Stimulated activated memory B cell treated with anti-CD40 and anti-IgM and Interleukin-4, amounts not matched to agents 10 μg/mL and 1 μg/mL and 100 μg/mL, for 72 hours (primary cell): ENCODE results near the gene CAVIN1.
A peak's percentile ranks its signal among the peaks of the same experiment; 100 is the strongest.
"Not testable (repeated sequence)": the region's sequence is repeated elsewhere in the genome, so short reads cannot be mapped to it uniquely, and the experiment has no call there.

ENCODE experiments used
- ATAC-seq: fragments of 150-1000 bp; cut with Tn5 transposase; 2 replicates; pipeline ENCODE4 v1.10.0; 2021
- H3K27ac Mint-ChIP-seq: one replicate; pipeline ENCODE4 v1.8.0; 2022; ENCODE audit warnings: mild to moderate bottlenecking, mixed read lengths
- H3K27me3 Mint-ChIP-seq: one replicate; pipeline ENCODE4 v1.8.0; 2022; ENCODE audit warnings: mixed read lengths
- H3K36me3 Mint-ChIP-seq: one replicate; pipeline ENCODE4 v1.8.0; 2022; ENCODE audit warnings: mixed read lengths
- H3K4me1 Mint-ChIP-seq: one replicate; pipeline ENCODE4 v1.8.0; 2022; ENCODE audit warnings: mixed read lengths
- H3K4me3 Mint-ChIP-seq: one replicate; pipeline ENCODE4 v1.8.0; 2022; ENCODE audit warnings: mild to moderate bottlenecking, moderate library complexity, mixed read lengths
- H3K9me3 Mint-ChIP-seq: one replicate; pipeline ENCODE4 v1.8.0; 2022; ENCODE audit warnings: mixed read lengths

The CAVIN1 gene

GRCh38 chr17:42378959-42379594, 44.0 kb downstream of the CAVIN1 start:
- ATAC-seq = peak; percentile 82
- no peaks in the 10 kb centered on the region for H3K9me3 Mint-ChIP-seq
- H3K4me1 Mint-ChIP-seq = peaks cover 67% of the 10 kb centered on the region
- peaks cover 23% of the 10 kb centered on the region for H3K36me3 Mint-ChIP-seq
- peak overlapping the region; percentile 89 for H3K27ac Mint-ChIP-seq
- H3K27me3 Mint-ChIP-seq = no peaks in the 10 kb centered on the region
- H3K4me3 Mint-ChIP-seq = peak overlapping the region; percentile 76

DNA sequence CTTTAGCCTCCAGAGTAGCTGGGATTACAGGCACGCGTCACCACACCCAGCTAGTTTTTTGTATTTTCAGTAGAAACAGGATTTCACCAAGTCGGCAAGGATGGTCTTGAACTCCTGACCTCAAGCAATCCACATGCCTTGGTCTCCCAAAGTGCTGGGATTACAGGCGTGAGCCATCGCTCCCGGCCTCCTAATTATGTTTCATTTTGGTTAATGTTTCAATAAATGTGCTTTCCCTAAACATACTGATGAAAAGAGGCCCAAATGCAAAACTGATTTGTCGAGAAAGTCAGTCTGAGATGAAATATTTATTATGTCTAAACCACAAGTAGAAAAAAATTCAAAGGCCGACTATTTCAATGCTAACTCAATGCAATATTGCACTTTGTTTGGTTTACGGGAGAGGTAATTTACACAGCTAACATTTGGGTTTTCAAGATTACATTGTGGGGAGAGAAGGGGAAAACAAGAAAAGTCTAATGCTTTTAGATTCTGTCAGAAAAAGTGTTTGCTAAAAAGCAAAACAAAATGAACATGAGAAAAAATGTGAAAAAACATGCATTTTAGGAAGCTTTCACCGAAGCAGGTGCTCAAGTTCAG, 44.6 kb downstream of the CAVIN1 start:
- Mint-ChIP-seq H3K4me3 (peak overlapping the region; percentile 76), H3K36me3 (peaks cover 23% of the 10 kb centered on the region)
- peak; percentile 8 for ATAC-seq

GRCh38 chr17:42373896-42374295, 49.2 kb downstream of the CAVIN1 start:
- Mint-ChIP-seq H3K27me3 (no peaks in the 10 kb centered on the region), H3K4me1 (peaks cover 41% of the 10 kb centered on the region), H3K4me3 (no peak overlapping the region), H3K36me3 (peaks cover 22% of the 10 kb centered on the region), H3K27ac (no peak overlapping the region), H3K9me3 (no peaks in the 10 kb centered on the region)
- no peak for ATAC-seq

More for the DNA sequence above, 44.6 kb downstream of the CAVIN1 start:
- Mint-ChIP-seq H3K9me3 (no peaks in the 10 kb centered on the region), H3K27ac (peak overlapping the region; percentile 89), H3K27me3 (no peaks in the 10 kb centered on the region), H3K4me1 (peaks cover 65% of the 10 kb centered on the region)

DNA sequence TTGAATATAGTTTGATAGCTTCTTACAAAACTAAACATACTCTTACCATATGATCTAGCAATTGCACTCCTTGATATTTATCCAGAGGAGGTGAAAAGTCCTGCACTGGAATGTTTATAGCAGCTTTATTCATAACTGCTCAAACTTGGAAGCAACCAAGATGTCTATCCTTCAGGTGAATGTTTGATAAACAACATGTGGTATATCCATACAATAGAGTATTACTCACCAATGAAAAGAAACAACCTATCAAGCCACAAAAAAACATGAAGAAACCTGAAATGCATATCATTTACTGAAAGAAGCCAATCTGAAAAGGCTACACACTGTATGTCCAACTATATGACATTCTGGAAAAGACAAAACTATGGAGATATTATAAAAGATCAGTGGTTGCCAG, 50.9 kb downstream of the CAVIN1 start:
- H3K27me3 Mint-ChIP-seq = no peaks in the 10 kb centered on the region
- ATAC-seq = no peak
- H3K36me3 Mint-ChIP-seq = peaks cover 23% of the 10 kb centered on the region
- H3K9me3 Mint-ChIP-seq = no peaks in the 10 kb centered on the region
- H3K27ac Mint-ChIP-seq = no peak overlapping the region
- peaks cover 40% of the 10 kb centered on the region for H3K4me1 Mint-ChIP-seq
- no peak overlapping the region for H3K4me3 Mint-ChIP-seq

- not testable (repeated sequence) for H3K27ac Mint-ChIP-seq, ATAC-seq, H3K9me3 Mint-ChIP-seq, H3K4me3 Mint-ChIP-seq, H3K27me3 Mint-ChIP-seq
- Mint-ChIP-seq H3K36me3 (peaks cover 40% of the 10 kb centered on the region), H3K4me1 (peaks cover 55% of the 10 kb centered on the region)
Measured at GRCh38 chr17:42368797-42369561, 54.1 kb downstream of the CAVIN1 start.

DNA sequence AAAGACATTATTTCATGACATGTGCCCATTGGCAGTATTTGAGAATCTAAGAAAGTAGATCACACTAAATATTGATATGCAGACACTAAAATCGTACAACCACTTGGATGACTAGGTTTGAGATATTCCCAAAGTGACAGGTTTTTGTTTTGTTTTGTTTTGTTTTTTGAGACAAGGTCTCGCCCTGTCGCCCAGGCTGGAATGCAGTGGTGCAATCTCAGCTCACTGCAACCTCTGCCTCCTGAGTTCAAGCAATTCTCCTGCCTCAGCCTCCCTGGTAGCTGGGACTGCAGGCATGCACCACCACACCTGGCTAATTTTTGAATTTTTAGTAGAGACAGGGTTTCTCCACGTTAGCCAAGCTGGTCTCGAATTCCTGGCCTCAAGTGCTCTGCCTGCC, 54.7 kb downstream of the CAVIN1 start:
- H3K4me3 Mint-ChIP-seq, H3K27me3 Mint-ChIP-seq, H3K9me3 Mint-ChIP-seq, H3K27ac Mint-ChIP-seq, ATAC-seq: not testable (repeated sequence)
- peaks cover 60% of the 10 kb centered on the region for H3K4me1 Mint-ChIP-seq
- H3K36me3 Mint-ChIP-seq = peaks cover 46% of the 10 kb centered on the region

DNA sequence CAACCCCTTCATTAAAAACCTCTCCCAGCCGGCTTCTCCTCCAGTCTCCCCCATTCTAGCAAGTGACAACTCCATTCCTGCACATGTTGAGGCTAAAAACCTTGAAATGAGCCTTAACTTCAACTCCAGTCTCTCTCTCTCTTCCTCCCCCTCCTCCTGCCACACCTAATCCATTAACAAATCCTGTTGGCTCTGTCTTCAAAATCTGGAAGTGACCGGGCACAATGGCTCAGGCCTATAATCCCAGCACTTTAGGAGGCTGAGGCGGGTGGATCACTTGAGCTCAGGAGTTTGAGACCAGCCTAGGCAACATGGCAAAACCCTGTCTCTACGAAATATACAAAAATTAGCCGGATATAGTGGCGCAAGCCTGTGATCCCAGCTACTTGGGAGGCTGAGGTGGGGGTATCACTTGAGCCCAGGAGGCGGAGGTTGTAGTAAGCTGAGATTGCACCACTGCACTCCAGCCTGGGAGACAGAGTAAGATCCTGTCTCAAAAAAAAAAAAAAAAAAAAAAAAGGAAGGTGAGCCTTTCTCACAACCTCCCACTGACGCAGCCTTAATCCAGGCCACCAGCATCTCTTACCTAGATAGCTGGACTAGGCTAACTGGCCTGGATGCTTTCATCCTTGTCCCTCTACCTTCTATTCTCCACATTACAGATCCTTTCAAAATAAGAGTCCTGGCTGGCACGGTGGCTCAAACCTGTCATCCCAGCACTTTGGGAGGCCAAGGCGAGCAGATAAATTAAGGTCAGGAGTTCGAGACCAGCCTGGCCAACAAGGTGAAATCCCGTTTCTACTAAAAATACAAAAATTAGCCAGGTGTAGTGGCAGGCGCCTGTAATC, 56.7 kb downstream of the CAVIN1 start:
- Mint-ChIP-seq H3K36me3 (peaks cover 39% of the 10 kb centered on the region), H3K4me1 (peaks cover 79% of the 10 kb centered on the region)
- H3K27ac Mint-ChIP-seq, H3K9me3 Mint-ChIP-seq, ATAC-seq, H3K4me3 Mint-ChIP-seq, H3K27me3 Mint-ChIP-seq: not testable (repeated sequence)

- no peaks in the 10 kb centered on the region for H3K27me3 Mint-ChIP-seq
- H3K4me3 Mint-ChIP-seq = no peak overlapping the region
- peaks cover 29% of the 10 kb centered on the region for H3K36me3 Mint-ChIP-seq
- no peaks in the 10 kb centered on the region for H3K9me3 Mint-ChIP-seq
- H3K27ac Mint-ChIP-seq = peak overlapping the region; percentile 55
- no peak for ATAC-seq
- peaks cover 75% of the 10 kb centered on the region for H3K4me1 Mint-ChIP-seq
Measured at GRCh38 chr17:42365136-42365535, 57.9 kb downstream of the CAVIN1 start.

- Mint-ChIP-seq H3K4me3 (peak overlapping the region; percentile 32), H3K4me1 (peaks cover 80% of the 10 kb centered on the region), H3K36me3 (peaks cover 35% of the 10 kb centered on the region), H3K27me3 (no peaks in the 10 kb centered on the region), H3K27ac (peak overlapping the region; percentile 55), H3K9me3 (no peaks in the 10 kb centered on the region)
- ATAC-seq = peak; percentile 35
Measured at GRCh38 chr17:42363767-42364585, 59.1 kb downstream of the CAVIN1 start.

DNA sequence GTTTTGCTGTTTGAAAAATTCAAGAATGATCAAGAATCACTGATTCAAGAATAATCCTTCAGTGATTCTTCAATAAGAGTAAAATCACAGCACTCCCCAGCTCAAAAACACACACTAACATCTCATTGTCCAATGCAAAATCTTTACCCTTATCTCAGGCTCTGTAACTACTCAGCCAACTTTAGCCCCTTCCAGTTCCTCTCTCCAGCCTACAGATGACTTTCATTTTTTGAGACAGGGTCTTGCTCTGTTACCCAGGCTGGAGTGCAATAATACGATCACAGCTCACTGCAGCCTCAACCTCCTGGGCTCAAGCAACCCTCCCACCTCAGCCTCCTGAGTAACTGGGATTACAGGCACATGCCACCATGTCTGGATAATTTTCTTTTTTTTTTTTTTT, 59.8 kb downstream of the CAVIN1 start:
- Mint-ChIP-seq H3K4me3 (no peak overlapping the region), H3K9me3 (no peaks in the 10 kb centered on the region), H3K27ac (peak overlapping the region; percentile 55)

DNA sequence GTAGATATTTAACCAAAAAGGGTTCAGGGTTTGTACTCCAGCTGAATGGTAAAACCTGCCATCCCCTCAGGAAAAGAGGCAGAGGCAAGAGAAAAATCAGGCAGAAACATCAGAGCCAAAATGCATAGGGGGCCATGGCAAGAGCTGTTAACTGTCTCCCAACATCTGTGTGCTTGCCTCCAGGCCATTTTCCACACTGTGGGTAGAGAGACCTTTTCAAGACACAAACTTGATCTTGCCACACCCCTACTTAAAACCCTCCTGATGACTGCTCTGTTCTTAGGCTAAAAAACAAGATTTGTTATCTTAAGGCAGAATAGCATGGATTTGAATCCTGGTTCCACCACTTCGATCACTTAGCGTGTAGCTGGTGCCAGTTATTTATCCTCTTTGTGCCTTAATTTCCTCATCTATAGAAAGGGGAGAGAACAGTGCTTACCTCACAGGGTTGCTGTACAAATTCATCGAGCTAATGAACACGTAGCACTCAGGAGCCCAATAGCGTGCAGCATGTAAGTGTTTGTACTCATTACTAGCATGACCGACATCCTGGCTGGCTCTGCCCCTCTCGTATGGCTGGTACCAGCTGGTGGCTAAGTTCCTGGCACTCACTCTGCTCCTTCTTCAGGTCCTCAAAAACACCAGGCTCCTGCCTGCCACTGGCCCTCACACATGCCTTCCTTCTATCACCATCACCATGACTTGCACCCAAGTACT, 60.7 kb downstream of the CAVIN1 start:
- peaks cover 80% of the 10 kb centered on the region for H3K4me1 Mint-ChIP-seq
- H3K4me3 Mint-ChIP-seq = peak overlapping the region; percentile 5
- no peaks in the 10 kb centered on the region for H3K9me3 Mint-ChIP-seq
- H3K36me3 Mint-ChIP-seq = peaks cover 33% of the 10 kb centered on the region
- ATAC-seq = no peak
- H3K27me3 Mint-ChIP-seq = no peaks in the 10 kb centered on the region
- H3K27ac Mint-ChIP-seq = peak overlapping the region; percentile 55

More for the DNA sequence above, 59.8 kb downstream of the CAVIN1 start:
- H3K36me3 Mint-ChIP-seq = peaks cover 36% of the 10 kb centered on the region
- H3K27me3 Mint-ChIP-seq = no peaks in the 10 kb centered on the region
- ATAC-seq = peak; percentile 60
- peaks cover 83% of the 10 kb centered on the region for H3K4me1 Mint-ChIP-seq

DNA sequence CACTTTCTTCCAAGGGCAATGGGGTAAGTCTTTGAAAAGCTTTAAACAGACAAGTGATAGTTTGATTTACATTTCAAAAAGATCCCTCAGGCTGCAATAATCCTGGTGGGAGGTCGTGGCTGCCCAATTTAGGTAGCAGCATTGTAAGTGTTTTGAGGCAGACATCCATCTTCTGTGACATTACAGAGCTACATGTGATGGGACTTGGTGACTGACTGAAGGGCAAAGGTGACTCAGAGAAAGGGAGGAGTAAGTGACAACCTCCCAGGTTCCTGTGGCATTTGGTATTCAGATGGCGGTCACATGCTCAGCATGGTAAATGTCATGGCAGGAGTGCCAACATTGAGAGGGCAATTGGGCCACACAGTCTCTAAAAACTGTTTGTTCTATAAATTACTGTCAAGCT, 61.3 kb downstream of the CAVIN1 start:
- peak overlapping the region; percentile 5 for H3K4me3 Mint-ChIP-seq
- H3K27me3 Mint-ChIP-seq = no peaks in the 10 kb centered on the region
- H3K27ac Mint-ChIP-seq = peak overlapping the region; percentile 55
- H3K9me3 Mint-ChIP-seq = no peaks in the 10 kb centered on the region
- peaks cover 29% of the 10 kb centered on the region for H3K36me3 Mint-ChIP-seq
- H3K4me1 Mint-ChIP-seq = peaks cover 74% of the 10 kb centered on the region
- ATAC-seq = peak; percentile 83

DNA sequence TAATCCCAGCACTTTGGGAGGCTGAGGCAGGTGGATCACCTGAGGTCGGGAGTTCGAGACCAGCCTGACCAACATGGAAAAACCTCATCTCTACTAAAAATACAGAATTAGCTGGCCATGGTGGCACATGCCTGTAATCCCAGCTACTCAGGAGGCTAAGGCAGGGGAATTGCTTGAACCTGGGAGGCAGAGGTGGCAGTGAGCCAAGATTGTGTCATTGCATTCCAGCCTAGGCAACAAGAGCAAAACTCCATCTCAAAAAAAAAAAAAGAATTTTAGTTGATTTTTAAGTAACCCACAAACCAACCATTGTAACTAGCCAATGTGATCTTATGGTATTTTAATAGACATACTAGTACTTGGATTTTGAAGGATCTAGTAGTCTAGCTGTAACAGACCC, 62.7 kb downstream of the CAVIN1 start:
- not testable (repeated sequence) for H3K27me3 Mint-ChIP-seq, H3K4me3 Mint-ChIP-seq, H3K27ac Mint-ChIP-seq, H3K9me3 Mint-ChIP-seq, ATAC-seq
- H3K4me1 Mint-ChIP-seq = peaks cover 67% of the 10 kb centered on the region
- H3K36me3 Mint-ChIP-seq = peaks cover 24% of the 10 kb centered on the region

DNA sequence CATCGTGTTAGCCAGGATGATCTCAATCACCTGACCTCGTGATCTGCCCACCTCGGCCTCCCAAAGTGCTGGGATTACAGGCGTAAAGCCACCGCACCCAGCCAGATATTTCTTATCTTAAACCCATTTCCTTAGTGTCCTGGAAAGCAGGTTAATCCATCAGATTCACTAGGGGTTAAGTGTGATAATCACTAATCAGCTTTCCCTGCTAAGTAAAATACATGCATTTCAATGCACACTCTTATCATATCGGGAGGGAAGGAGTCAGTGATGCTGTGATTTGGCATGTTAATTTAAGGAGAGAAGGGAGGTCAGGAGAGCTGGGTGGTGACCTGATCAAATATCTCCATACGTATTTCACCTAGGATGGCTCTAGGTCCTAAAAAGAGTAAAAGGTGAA, 63.9 kb downstream of the CAVIN1 start:
- no peak for ATAC-seq
- no peaks in the 10 kb centered on the region for H3K27me3 Mint-ChIP-seq
- peaks cover 13% of the 10 kb centered on the region for H3K36me3 Mint-ChIP-seq
- peak overlapping the region; percentile 30 for H3K27ac Mint-ChIP-seq
- H3K4me1 Mint-ChIP-seq = peaks cover 62% of the 10 kb centered on the region
- H3K4me3 Mint-ChIP-seq = no peak overlapping the region
- no peaks in the 10 kb centered on the region for H3K9me3 Mint-ChIP-seq
